ENCODE data around the gene ZDHHC18. TPM values are rescaled to one million over a fixed set of nuclear protein-coding genes. Genes with fewer than 3 reads are reported as not detected.

Gene ZDHHC18
- 10 to 100 TPM; 19.4 to 23.3 (median 21.7) TPM for polyA plus RNA-seq (ENCODE audit: insufficient read length in 4 of 4)

GRCh38 chr1:26826261-26827105 is at the start of gene ZDHHC18:
Gene ZDHHC18 (plus strand): TSS chr1:26826688. CDS start chr1:26826805, 117 bp downstream.
- peak; percentile 29 to 56 (median 46) for DNase-seq (ENCODE audit: low read depth in 4 of 4, low spot score in 3 of 4)

GRCh38 chr1:26779098-26779668 is 47.3 kb upstream of the ZDHHC18 start:
- DNase-seq (ENCODE audit: low read depth in 4 of 4, low spot score in 3 of 4), result no peak

GRCh38 chr1:26780344-26780957 is 46.0 kb upstream of the ZDHHC18 start:
- DNase-seq (ENCODE audit: low read depth in 4 of 4, low spot score in 3 of 4), result no peak

- DNase-seq (ENCODE audit: low read depth in 4 of 4, low spot score in 3 of 4), result no peak
Measured at GRCh38 chr1:26781206-26781825, 45.2 kb upstream of the ZDHHC18 start.

- DNase-seq (ENCODE audit: low read depth in 4 of 4, low spot score in 3 of 4), result no peak
Measured at GRCh38 chr1:26782521-26783212, 43.8 kb upstream of the ZDHHC18 start.

GRCh38 chr1:26783646-26784022 is 42.9 kb upstream of the ZDHHC18 start:
- no peak for DNase-seq (ENCODE audit: low read depth in 4 of 4, low spot score in 3 of 4)

- DNase-seq (ENCODE audit: low read depth in 4 of 4, low spot score in 3 of 4), result peak; percentile 43 to 69 (median 44)
Measured at GRCh38 chr1:26784023-26784871, 42.2 kb upstream of the ZDHHC18 start.

- no peak for DNase-seq (ENCODE audit: low read depth in 4 of 4, low spot score in 3 of 4)
Measured at GRCh38 chr1:26784886-26785285, 41.6 kb upstream of the ZDHHC18 start.

GRCh38 chr1:26785611-26786436 is 40.7 kb upstream of the ZDHHC18 start:
- DNase-seq (ENCODE audit: low read depth in 4 of 4, low spot score in 3 of 4), result peak in 1 of 4 donors; percentile 31

- peak in 2 of 4 donors; percentile 35 to 36 for DNase-seq (ENCODE audit: low read depth in 4 of 4, low spot score in 3 of 4)
Measured at GRCh38 chr1:26786437-26787380, 39.8 kb upstream of the ZDHHC18 start.

- no peak for DNase-seq (ENCODE audit: low read depth in 4 of 4, low spot score in 3 of 4)
Measured at GRCh38 chr1:26787381-26787705, 39.1 kb upstream of the ZDHHC18 start.

- DNase-seq (ENCODE audit: low read depth in 4 of 4, low spot score in 3 of 4), result peak; percentile 75 to 86 (median 82)
Measured at GRCh38 chr1:26787706-26788514, 38.6 kb upstream of the ZDHHC18 start, which contains the start of gene PIGV. Gene PIGV (plus strand): TSS chr1:26787950. CDS start chr1:26790816, 2,866 bp downstream.

GRCh38 chr1:26788515-26788785 is 38.0 kb upstream of the ZDHHC18 start:
- DNase-seq (ENCODE audit: low read depth in 4 of 4, low spot score in 3 of 4), result no peak

GRCh38 chr1:26788836-26789611 is 37.5 kb upstream of the ZDHHC18 start:
- DNase-seq (ENCODE audit: low read depth in 4 of 4, low spot score in 3 of 4), result peak in 3 of 4 donors; percentile 54 to 73 (median 65)

GRCh38 chr1:26789612-26789865 is 36.9 kb upstream of the ZDHHC18 start:
- no peak for DNase-seq (ENCODE audit: low read depth in 4 of 4, low spot score in 3 of 4)

GRCh38 chr1:26789931-26790330 is 36.6 kb upstream of the ZDHHC18 start:
- no peak for DNase-seq (ENCODE audit: low read depth in 4 of 4, low spot score in 3 of 4)

GRCh38 chr1:26790551-26790953 is 35.9 kb upstream of the ZDHHC18 start:
- DNase-seq (ENCODE audit: low read depth in 4 of 4, low spot score in 3 of 4), result no peak
